HG02970 (cell line): ENCODE data around the gene MACF1.

Experiments
- ATAC-seq: cut with Tn5 transposase; IDR thresholded peaks from one replicate; pipeline ENCODE4 v1.9.1; 2021; ENCODE audit warnings: mild to moderate bottlenecking, moderate library complexity, moderate number of reproducible peaks; ENCODE audit not compliant: unreplicated experiment, low FRiP score

Gene MACF1

DNA sequence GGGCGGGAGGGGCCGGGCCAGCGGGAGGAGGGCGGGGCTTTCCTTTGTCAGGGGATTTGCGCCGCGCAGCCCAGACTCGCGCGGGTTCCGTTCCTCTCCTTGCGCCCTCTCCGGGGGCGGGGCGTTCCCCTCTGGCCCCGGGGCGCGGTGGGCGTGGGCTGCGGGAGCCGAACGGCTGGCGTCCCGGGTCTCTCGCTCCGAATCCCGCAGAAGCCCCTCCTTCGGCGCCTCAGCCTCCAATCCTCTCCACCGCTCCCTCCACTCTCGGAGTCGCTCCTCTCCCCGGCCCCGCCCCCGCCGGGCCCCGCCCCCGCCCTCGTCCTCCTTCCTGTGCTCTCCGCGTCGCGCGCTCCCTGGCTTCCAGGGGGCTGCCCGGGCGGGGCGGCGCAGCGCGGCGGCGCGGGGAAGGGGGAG lies 204.2 kb downstream of the MACF1 start:
- peak; percentile 73 for ATAC-seq

DNA sequence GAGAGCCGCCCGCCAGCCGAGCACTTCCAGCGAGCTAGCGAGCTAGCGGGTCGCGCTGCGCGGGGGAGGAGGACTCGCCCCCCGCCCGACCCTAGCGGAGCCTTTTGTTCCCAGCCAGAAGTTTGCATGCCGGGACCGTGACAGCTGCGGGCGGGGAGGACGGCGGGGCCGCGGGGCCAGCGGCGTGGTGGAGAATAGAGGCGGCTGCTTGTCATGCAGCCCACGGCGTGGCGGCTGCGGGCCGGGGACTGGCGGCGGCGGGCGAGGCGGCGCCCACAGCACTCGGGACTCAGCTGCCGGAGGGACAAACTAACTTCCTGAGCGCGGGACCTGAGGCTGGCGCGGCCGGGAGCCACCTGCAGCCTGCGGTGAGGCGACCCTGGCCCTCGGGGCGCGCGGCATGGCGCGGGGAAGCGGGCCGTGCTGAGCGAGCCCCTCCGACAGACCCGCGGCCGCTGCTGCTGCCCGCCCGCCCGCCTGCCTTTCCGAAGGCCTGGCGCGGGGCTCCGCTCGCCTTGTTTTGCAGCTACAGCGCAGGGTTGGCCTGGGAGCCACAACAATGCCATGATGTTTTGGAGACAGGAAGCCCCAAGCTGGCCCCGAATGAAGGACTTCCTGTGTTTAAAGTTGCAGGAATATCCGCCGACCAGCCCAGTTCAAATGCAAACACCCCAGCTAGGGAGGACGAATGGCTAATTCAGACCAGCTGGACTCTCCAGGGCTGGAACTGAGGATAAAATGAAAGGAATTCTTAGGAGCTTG lies 204.7 kb downstream of the MACF1 start:
- ATAC-seq: no peak

DNA sequence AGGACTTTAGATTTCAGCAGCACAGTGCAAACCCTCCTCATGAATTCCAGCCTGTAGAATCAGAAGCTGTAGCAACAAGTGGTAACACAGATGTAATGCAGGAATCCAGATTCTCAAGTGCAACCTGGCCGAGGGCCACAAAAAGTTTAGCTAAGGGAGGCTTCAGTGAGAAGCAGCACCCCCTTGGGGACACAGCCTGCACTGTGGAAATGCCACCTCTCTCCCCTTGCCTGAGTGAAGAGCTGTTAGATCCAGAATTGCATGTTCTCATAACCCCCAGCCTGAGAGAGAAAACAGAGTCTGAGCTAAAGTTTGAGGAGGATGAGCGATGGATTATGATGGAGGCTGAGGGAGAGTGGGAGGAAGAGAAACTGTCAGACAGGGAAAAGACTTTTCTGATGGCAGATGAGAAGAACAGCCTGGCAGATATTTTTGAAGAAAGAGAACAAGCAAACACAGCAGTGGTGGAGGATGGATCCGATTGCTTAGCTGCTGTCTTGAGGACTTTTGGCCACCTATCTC lies 206.5 kb downstream of the MACF1 start:
- no peak for ATAC-seq

DNA sequence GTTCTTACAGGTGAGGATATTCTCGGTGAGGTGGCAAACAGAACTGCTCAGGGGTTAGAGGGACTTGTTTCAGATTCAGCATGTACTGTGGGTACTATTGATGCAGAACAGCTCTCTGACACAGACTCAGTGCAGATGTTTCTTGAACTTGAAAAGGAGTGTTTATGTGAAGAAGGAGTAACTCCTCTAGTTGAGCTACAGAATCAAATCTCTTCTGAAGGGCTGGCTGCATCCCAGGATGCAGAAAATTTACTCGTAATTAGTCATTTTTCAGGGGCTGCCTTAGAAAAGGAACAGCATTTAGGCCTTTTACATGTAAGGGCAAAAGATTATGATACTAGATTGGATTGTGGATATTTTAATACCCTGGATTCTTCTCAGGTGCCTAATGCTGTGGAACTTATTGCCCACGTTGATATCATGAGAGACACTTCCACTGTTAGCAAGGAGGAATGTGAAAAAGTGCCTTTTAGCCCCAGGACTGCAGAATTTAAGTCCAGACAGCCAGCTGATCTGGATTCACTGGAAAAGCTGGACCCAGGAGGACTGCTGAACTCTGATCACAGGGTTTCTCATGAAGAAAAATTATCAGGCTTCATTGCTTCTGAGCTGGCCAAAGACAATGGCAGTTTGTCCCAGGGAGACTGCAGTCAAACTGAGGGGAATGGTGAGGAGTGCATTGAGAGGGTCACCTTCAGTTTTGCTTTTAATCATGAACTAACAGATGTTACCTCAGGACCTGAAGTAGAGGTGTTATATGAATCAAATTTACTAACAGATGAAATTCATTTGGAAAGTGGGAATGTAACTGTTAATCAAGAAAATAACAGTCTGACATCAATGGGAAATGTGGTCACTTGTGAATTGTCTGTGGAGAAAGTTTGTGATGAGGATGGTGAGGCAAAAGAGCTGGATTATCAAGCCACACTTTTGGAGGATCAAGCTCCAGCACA lies 207.3 kb downstream of the MACF1 start:
- ATAC-seq: no peak

DNA sequence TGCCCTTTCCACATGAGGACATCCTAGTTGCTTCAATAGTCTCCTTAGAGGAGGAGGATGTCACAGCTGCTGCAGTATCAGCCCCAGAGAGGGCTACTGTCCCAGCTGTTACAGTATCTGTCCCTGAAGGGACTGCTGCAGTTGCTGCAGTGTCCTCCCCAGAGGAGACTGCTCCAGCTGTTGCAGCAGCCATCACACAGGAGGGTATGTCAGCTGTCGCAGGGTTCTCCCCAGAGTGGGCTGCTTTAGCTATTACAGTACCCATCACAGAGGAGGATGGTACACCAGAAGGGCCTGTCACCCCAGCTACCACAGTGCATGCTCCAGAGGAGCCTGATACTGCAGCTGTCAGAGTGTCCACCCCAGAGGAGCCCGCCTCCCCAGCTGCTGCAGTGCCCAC lies 208.4 kb downstream of the MACF1 start:
- ATAC-seq: no peak

DNA sequence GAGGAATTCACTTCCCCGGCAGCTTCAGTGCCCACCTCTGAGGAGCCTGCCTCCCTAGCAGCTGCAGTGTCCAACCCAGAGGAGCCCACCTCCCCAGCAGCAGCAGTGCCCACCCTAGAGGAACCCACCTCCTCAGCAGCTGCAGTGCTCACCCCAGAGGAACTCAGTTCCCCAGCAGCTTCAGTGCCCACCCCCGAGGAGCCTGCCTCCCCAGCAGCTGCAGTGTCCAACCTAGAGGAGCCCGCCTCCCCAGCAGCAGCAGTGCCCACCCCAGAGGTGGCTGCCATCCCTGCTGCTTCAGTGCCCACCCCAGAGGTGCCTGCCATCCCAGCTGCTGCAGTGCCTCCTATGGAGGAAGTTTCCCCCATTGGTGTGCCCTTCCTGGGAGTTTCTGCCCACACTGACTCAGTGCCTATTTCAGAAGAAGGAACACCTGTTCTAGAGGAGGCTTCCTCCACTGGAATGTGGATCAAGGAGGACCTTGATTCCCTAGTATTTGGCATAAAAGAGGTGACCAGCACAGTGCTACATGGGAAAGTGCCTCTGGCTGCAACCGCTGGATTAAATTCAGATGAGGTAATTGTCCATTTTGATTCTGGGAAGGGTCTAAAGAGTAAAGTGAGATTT lies 209.5 kb downstream of the MACF1 start:
- ATAC-seq: no peak

DNA sequence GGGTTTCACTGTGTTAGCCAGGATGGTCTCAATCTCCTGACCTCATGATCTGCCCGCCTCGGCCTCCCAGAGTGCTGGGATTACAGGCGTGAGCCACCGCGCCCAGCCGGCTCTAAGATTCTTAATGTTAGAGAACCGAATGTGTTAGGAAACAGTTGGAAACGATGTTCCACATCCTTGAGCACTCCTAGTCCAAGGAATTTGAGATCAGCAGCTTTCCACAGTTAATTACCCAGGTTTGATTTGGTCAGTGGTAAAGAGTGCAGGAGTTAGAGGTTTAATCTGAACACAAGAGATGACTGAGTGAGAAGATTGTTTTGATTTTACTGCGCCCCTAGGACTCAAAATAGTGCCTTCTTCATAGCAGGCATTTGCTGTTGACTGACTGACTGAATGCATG lies 211.1 kb downstream of the MACF1 start:
- ATAC-seq: no peak

DNA sequence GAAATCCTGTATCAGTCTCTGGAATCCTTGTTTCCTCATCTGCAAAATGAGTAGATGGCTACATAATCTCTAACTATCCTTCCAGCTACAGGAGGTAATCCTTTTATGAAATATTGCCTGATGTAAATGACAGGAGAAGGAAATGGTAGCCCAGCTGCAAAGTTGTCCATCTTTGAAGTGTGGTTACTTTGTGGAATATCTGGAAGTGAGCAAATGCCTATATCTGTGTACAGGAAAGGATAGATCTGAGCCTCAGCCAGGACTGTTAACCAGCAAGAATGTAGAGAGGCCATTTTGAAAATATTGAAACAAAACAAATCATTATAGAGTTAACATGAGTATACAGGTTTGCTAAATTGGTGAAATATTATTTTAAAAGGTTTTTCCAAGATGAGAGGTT lies 212.1 kb downstream of the MACF1 start:
- no peak for ATAC-seq

DNA sequence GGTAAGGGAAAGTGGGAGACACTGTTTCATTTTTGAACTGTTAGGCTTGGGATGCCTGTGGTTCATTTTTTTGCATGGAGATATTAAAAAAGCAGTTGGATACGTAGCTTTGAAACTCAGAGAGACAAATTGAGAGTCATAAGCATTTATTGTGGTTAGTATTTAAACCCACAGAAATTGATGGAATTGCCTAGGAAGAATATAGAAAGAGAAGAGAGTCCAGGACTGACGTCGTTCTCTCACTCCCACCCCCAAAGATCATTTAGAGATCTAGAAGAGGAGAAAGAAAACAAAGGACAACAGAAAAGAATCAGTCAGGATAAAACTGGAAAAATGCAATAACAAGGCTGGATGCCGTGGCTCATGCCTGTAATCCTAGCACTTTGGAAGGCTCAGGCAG lies 213.7 kb downstream of the MACF1 start:
- ATAC-seq: no peak

DNA sequence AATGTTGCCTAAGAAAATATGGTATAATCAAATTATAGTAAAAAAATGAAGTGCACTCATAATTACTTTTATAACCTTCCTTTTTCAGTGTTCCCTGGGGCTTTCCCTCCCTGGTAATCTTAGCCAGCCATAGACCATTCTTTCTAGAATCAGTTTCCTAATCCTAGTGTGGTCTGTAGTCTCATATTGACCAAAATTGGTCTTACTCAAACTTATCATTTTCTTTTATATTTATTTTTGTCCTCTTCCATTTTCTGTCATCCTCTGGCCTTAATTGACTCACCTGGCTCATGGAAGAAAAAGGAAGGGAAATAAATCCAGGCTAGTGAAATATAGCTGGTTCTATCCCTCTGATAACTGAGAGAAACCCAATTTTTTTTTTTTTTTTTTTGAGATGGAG lies 216.0 kb downstream of the MACF1 start:
- ATAC-seq: no peak

DNA sequence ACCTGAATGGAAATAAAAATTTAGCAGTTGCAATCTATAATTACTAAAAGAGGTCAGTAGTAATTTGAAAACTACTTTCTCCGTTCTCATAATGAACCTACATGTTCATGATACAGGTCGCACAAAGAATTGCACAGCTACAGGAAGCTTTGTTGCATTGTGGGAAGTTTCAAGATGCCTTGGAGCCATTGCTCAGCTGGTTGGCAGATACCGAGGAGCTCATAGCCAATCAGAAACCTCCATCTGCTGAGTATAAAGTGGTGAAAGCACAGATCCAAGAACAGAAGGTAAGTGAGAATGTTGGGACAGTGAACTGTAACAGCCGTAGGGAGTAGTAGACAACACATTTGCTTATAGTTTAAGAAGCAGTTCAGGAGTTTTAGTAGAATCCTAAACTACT lies 218.1 kb downstream of the MACF1 start:
- no peak for ATAC-seq

DNA sequence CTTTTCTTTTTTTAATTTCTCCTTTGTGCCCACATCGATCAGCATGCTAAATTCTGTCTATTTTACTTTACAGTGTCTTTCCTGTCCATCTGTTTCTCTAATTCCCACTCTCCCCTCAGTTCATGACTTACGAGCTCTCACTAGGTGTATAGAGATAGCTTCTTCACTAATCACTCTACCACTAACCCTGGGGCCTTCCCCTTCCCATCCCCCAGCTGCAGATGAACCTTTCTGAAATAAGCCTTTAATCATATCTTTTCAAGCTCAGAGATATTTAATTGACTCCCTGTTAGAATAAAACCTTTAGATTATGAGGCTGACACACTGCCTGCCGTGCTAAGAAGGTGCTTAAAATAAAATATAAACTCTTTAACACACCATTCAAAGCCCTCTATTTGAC lies 220.7 kb downstream of the MACF1 start:
- ATAC-seq: no peak

DNA sequence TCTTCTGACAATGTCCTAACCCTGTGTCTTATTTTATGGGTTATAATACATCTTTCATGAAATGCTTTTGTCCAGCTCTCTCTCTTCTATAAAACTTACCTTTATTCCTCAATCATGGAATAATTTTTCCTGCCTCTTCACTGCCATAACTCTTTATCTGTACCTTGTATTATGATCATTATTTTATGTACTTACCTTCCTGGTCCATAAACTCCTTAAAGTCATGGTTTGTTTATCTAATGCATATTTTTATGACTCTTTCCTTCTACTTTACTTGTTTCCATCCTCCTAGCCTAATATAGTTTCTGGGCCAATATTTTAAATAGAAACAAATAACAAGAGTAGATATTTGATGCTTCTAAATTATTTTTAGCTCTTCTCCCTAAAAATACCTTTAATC lies 221.1 kb downstream of the MACF1 start:
- ATAC-seq: no peak

DNA sequence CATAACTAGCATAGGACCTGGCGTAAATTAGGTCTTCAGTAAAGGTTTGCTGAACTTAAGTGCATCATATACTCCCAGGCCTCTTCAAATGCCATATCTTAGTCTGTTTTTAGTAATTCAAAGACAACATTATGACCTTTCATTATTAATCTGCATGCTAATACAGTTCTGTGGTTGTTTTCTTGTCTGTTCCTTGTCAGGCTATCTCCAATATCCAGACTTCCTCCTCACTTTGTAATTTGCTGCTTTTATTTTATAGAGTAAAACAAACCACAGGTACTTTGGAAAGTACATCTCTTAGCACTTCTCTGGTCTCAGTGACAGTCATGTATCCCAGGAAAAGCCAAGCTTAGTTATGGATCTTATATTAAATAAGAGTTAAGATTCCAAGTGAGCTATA lies 221.9 kb downstream of the MACF1 start:
- no peak for ATAC-seq

DNA sequence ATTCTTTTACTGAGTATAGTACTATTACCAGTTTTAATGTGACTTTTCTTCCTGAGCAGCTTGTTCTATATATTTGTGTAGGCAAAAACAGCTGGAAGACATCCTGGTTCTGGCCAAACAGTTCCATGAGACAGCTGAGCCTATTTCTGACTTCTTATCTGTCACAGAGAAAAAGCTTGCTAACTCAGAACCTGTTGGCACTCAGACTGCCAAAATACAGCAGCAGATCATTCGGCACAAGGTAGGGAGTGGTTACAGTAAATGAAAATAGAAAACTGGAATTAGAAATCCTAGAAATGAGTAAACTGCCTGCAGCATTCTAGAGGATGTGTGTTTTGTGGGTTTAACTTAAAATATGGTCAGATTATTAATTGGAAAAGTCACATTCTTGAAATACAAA lies 222.9 kb downstream of the MACF1 start:
- ATAC-seq: no peak

DNA sequence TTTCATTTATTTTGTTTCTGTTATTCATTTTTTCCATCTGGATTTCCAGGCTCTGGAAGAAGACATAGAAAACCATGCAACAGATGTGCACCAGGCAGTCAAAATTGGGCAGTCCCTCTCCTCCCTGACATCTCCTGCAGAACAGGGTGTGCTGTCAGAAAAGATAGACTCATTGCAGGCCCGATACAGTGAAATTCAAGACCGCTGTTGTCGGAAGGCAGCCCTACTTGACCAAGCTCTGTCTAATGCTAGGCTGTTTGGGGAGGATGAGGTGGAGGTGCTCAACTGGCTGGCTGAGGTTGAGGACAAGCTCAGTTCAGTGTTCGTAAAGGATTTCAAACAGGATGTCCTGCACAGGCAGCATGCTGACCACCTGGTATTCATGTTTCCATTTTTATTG lies 223.4 kb downstream of the MACF1 start:
- ATAC-seq: no peak

DNA sequence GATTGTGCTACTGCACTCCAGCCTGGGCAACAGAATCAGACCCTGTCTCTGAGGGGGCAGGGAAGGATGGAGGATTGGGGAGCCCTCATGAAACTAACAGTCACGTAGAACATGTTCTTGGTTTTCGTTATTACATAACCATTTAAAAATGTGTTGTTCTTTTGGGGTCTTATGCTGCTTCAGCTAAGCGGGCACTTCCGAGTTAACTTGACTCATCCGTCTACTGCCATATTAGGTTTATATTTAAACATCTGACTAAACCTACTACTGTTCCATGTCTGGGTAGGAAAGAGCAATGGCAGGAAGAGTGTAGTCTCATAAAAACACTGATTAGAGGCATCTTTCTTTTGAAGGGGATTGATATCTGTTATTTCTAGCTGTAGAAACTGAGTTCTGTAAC lies 227.4 kb downstream of the MACF1 start:
- no peak for ATAC-seq

DNA sequence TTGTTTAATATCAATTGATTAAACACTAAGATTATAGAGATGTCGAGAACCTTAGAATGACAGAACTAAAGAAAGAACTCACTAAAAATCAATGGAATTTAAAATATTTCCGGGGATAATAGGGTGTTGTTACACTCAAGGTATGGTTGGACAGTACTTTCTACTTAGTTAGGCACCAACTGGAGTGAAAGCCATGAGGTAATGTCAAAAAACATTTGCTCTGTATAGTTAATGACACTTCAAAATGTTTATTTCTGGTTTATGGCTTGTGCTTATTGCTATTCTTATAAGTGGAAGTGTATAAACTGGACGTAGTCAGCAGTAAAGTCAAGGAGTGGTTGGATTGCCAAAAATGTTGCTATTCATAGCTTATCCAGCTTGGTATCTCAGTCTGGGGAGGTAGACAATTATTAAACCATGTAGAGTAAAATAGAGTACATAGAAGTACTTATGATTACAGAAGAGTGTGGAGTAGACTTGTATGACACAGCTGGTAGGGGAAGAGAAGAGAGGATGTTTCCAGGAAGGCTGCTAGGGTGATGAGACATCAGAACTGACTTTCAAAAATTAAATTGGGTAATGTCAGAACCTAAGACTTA lies 230.4 kb downstream of the MACF1 start:
- no peak for ATAC-seq

DNA sequence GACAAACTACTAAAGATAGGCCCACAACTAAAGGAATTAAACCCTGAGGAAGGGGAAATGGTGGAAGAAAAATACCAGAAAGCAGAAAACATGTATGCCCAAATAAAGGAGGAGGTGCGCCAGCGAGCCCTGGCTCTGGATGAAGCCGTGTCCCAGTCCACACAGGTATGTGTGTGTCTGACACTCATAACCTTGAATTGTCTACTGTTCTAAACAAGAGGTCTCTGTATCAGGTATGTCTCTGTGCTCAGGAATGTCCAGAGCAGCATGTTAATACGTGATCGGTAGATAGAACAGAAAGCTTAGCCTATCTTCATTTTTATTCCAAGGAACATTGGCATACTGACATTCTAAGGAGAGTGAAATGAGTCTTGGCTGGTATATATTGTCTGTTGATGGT lies 231.1 kb downstream of the MACF1 start:
- ATAC-seq: no peak

DNA sequence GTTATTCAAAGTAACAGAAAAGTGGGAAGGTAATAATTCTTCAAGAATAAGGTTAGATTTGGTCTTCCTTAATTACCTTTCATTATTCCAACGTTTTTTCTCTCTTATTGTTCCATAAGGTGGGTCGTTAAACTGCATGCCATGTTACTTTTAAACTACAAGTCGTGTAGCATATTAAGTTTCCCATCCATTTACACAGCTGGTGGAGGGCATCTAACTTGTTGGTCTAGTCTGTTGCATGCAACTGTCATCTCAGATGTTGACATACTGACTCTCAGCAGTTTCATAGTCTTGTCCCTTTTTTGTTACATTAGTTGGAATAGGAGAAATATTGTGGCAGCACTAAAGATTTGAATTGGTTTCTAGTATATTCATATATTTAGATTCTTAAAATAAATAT lies 232.3 kb downstream of the MACF1 start:
- no peak for ATAC-seq

DNA sequence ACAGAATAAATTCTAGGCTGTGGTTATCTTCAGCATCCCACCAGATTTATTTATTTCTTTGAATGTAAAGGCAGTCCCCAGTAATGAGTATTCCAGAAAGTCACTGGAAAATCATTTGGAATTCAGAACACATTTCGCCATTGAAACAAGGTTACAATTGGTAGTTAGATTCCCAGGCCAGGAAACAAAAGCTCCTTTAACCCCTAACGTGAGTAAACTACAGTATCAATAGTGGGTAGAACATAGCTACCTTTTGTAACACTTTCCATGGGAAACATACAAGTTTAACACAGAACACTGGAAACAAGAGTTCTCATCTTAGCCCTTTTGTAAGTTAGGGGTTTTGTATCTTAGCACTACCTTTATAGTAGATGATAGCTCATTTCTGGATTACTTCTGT lies 233.5 kb downstream of the MACF1 start:
- no peak for ATAC-seq
